HepG2 (cell line): ENCODE results near the gene MYO7B. TPM values are rescaled to one million over a fixed set of nuclear protein-coding genes. Genes with fewer than 3 reads are reported as not detected.

Source experiments
- ARID2 ChIP-seq: sonication (generic); formaldehyde crosslinking; IDR thresholded peaks from 2 replicates; pipeline ENCODE4 v1.8.1; 2022; ENCODE audit warnings: mild to moderate bottlenecking, missing genetic modification reagents, borderline replicate concordance
- HES4 ChIP-seq: sonication (generic); formaldehyde crosslinking; IDR thresholded peaks from 2 replicates; pipeline ENCODE4 v1.9.0; 2021; ENCODE audit warnings: mild to moderate bottlenecking, missing genetic modification reagents, borderline replicate concordance
- HNF4A ChIP-seq: sonication (generic); formaldehyde crosslinking; IDR thresholded peaks from 2 replicates; pipeline ENCODE4 v1.4.0; 2020; ENCODE audit warnings: missing genetic modification reagents
- KDM3A ChIP-seq: IDR thresholded peaks from 2 replicates; pipeline ENCODE4 v1.6.1; 2018; ENCODE audit warnings: low read depth, missing compliant biosample characterization
- MAX ChIP-seq: IDR thresholded peaks from 2 replicates; pipeline ENCODE4 v1.6.1; 2012; ENCODE audit warnings: inconsistent platforms
- MAZ ChIP-seq, 2 experiments: sonication (generic) in 1 of 2; formaldehyde crosslinking in 1 of 2; IDR thresholded peaks; 2 replicates each; pipeline versions ENCODE4 v1.5.0 to v1.6.1; 2012 to 2020; ENCODE audit warnings: low read depth in 2 of 2, mild to moderate bottlenecking in 2 of 2, borderline replicate concordance in 1 of 2, improper control_type of control experiment in 1 of 2, low read length in 1 of 2, missing genetic modification reagents in 1 of 2, moderate library complexity in 1 of 2
- MED8 ChIP-seq: sonication (generic); formaldehyde crosslinking; IDR thresholded peaks from 2 replicates; pipeline ENCODE4 v1.8.1; 2023; ENCODE audit warnings: mild to moderate bottlenecking, missing genetic modification reagents; ENCODE audit not compliant: insufficient replicate concordance
- NKX3-1 ChIP-seq: sonication (generic); formaldehyde crosslinking; IDR thresholded peaks from 2 replicates; pipeline ENCODE4 v1.5.0; 2020; ENCODE audit warnings: missing genetic modification reagents
- NR2F2 ChIP-seq: IDR thresholded peaks from 2 replicates; pipeline ENCODE4 v1.6.1; 2012; ENCODE audit warnings: low read depth, inconsistent platforms, borderline replicate concordance
- PBX2 ChIP-seq: IDR thresholded peaks from 2 replicates; pipeline ENCODE4 v1.6.1; 2016; ENCODE audit warnings: control low read depth
- SRSF9 ChIP-seq: fragments of 200-400 bp; formaldehyde crosslinking; IDR thresholded peaks from 2 replicates; pipeline ENCODE4 v1.6.1; 2018; ENCODE audit warnings: borderline replicate concordance, mild to moderate bottlenecking, low read depth, low read length; ENCODE audit not compliant: insufficient read depth, poor library complexity, severe bottlenecking
- TP53 ChIP-seq: sonication (generic); formaldehyde crosslinking; conservative IDR thresholded peaks from 2 replicates; pipeline ENCODE4 v1.4.0; 2020; ENCODE audit warnings: missing genetic modification reagents
- U2AF1 ChIP-seq: fragments of 200-400 bp; formaldehyde crosslinking; optimal IDR thresholded peaks from 2 replicates; pipeline ENCODE3; 2017; ENCODE audit warnings: mild to moderate bottlenecking, low read depth, low read length
- ZC3H13 ChIP-seq: sonication (generic); formaldehyde crosslinking; IDR thresholded peaks from 2 replicates; pipeline ENCODE4 v1.8.1; 2023; ENCODE audit warnings: mild to moderate bottlenecking, missing genetic modification reagents, moderate library complexity
- ZFP36 ChIP-seq: fragments of 150-350 bp; IDR thresholded peaks from 2 replicates; pipeline ENCODE4 v1.6.1; 2018; ENCODE audit warnings: borderline replicate concordance, low read length, low read depth; ENCODE audit not compliant: partially characterized antibody
- ZFP62 ChIP-seq: sonication (generic); formaldehyde crosslinking; IDR thresholded peaks from 2 replicates; pipeline ENCODE4 v1.4.0; 2020; ENCODE audit warnings: missing genetic modification reagents
- ZNF772 ChIP-seq: sonication (generic); formaldehyde crosslinking; IDR thresholded peaks from 2 replicates; pipeline ENCODE4 v1.5.0; 2020; ENCODE audit warnings: mild to moderate bottlenecking, missing genetic modification reagents
- ZNF782 ChIP-seq: sonication (generic); formaldehyde crosslinking; IDR thresholded peaks from 2 replicates; pipeline ENCODE4 v1.4.0; 2020; ENCODE audit warnings: missing genetic modification reagents, mild to moderate bottlenecking, borderline replicate concordance
- polyA plus RNA-seq, 8 experiments: library from polyadenylated mRNA; depleted of rRNA in 3 of 8; stranded (reverse) in 7 of 8; unstranded in 1 of 8; fragments of >200 nt; fragmentation: Illumina TruSeq in 4 of 8; extraction: Trizol in 4 of 8; gene quantifications; 2 replicates each; pipeline versions ENCODE4 v1.2.1 to v1.2.3, GENCODE V29; 2011 to 2016; ENCODE audit warnings: low read depth in 4 of 8, missing spikeins in 1 of 8, mixed read lengths in 1 of 8; ENCODE audit not compliant: insufficient read depth in 1 of 8
- total RNA-seq, 5 experiments: library from RNA; depleted of rRNA; stranded (reverse); fragments of >200 nt; fragmentation: Illumina TruSeq; extraction: Trizol; gene quantifications; 2 replicates each; pipeline ENCODE4 v1.2.3, GENCODE V29; 2016; ENCODE audit warnings: low read depth in 1 of 5
- TF ChIP-seq, protein P1 (sequence below): sonication (generic); formaldehyde crosslinking; conservative IDR thresholded peaks from 2 replicates; pipeline ENCODE4 v1.8.0; 2022; ENCODE audit warnings: mild to moderate bottlenecking, moderate library complexity, missing genetic modification reagents
- TF ChIP-seq, protein P2 (sequence below): sonication (generic); formaldehyde crosslinking; IDR thresholded peaks from 2 replicates; pipeline ENCODE4 v1.9.0; 2021; ENCODE audit warnings: missing genetic modification reagents, borderline replicate concordance
- TF ChIP-seq, protein P3 (sequence below): sonication (generic); formaldehyde crosslinking; IDR thresholded peaks from 2 replicates; pipeline ENCODE4 v1.9.0; 2022; ENCODE audit warnings: low read depth, missing genetic modification reagents

The MYO7B gene
- total and polyA plus RNA-seq, 2 of the 13 experiments (the other 11 are each of a cell fraction or from before 2014, with no cell fraction given): not detected

GRCh38 chr2:127638361-127639110 lies 103.1 kb downstream of the MYO7B start (continued):
- TF ChIP-seq MAZ (IDR thresholded peaks at IDR 0.05; ENCODE audit: borderline replicate concordance, low read depth, low read length) (no peak), MAZ (CRISPR knock-in tag; IDR thresholded peaks at IDR 0.05; ENCODE audit: low read depth) (0 out of 2 replicates have a peak, but pooled peaks have one; percentile 30), TP53 (no peak), HES4 (CRISPR knock-in tag) (no peak), PBX2 (CRISPR knock-in tag) (no peak), ZFP36 (no peak), ZNF782 (CRISPR knock-in tag) (peak; percentile 37; the same call in 1 of the 2 replicates), ZNF772 (CRISPR knock-in tag) (no peak), SRSF9 (no peak), NKX3-1 (CRISPR knock-in tag) (no peak), ARID2 (CRISPR knock-in tag) (no peak), KDM3A (no peak), U2AF1 (no peak), HNF4A (CRISPR knock-in tag) (no peak), NR2F2 (no peak), ZFP62 (CRISPR knock-in tag) (no peak), MED8 (CRISPR knock-in tag) (no peak), ZC3H13 (CRISPR knock-in tag) (0 out of 2 replicates have a peak, but pooled peaks have one; percentile 26), MAX (no peak)
- TF ChIP-seq, protein P1, sequence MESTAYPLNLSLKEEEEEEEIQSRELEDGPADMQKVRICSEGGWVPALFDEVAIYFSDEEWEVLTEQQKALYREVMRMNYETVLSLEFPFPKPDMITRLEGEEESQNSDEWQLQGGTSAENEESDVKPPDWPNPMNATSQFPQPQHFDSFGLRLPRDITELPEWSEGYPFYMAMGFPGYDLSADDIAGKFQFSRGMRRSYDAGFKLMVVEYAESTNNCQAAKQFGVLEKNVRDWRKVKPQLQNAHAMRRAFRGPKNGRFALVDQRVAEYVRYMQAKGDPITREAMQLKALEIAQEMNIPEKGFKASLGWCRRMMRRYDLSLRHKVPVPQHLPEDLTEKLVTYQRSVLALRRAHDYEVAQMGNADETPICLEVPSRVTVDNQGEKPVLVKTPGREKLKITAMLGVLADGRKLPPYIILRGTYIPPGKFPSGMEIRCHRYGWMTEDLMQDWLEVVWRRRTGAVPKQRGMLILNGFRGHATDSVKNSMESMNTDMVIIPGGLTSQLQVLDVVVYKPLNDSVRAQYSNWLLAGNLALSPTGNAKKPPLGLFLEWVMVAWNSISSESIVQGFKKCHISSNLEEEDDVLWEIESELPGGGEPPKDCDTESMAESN (CRISPR knock-in tag): no peak
- TF ChIP-seq, protein P2, sequence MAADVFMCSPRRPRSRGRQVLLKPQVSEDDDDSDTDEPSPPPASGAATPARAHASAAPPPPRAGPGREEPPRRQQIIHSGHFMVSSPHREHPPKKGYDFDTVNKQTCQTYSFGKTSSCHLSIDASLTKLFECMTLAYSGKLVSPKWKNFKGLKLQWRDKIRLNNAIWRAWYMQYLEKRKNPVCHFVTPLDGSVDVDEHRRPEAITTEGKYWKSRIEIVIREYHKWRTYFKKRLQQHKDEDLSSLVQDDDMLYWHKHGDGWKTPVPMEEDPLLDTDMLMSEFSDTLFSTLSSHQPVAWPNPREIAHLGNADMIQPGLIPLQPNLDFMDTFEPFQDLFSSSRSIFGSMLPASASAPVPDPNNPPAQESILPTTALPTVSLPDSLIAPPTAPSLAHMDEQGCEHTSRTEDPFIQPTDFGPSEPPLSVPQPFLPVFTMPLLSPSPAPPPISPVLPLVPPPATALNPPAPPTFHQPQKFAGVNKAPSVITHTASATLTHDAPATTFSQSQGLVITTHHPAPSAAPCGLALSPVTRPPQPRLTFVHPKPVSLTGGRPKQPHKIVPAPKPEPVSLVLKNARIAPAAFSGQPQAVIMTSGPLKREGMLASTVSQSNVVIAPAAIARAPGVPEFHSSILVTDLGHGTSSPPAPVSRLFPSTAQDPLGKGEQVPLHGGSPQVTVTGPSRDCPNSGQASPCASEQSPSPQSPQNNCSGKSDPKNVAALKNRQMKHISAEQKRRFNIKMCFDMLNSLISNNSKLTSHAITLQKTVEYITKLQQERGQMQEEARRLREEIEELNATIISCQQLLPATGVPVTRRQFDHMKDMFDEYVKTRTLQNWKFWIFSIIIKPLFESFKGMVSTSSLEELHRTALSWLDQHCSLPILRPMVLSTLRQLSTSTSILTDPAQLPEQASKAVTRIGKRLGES: no peak
- TF ChIP-seq, protein P3, sequence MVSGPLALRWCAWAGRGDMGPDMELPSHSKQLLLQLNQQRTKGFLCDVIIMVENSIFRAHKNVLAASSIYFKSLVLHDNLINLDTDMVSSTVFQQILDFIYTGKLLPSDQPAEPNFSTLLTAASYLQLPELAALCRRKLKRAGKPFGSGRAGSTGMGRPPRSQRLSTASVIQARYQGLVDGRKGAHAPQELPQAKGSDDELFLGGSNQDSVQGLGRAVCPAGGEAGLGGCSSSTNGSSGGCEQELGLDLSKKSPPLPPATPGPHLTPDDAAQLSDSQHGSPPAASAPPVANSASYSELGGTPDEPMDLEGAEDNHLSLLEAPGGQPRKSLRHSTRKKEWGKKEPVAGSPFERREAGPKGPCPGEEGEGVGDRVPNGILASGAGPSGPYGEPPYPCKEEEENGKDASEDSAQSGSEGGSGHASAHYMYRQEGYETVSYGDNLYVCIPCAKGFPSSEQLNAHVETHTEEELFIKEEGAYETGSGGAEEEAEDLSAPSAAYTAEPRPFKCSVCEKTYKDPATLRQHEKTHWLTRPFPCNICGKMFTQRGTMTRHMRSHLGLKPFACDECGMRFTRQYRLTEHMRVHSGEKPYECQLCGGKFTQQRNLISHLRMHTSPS (CRISPR knock-in tag): no peak
